ENCODE data around the gene ZSCAN9.
A peak's percentile ranks its signal among the peaks of the same experiment; 100 is the strongest.

ZSCAN9 gene

GRCh38 chr6:28217890-28218289 lies 7.2 kb upstream of the ZSCAN9 start:
- no peak overlapping the region for H3K4ac ChIP-seq (ENCODE audit: low read length)
- H3K79me1 ChIP-seq (ENCODE audit: low read depth, low read length): no peaks in the 10 kb centered on the region
- H3K9ac ChIP-seq (ENCODE audit: low read depth, low read length, poor library complexity): peak overlapping the region; percentile 2
- peak overlapping the region; percentile 73 for H2AK5ac ChIP-seq (ENCODE audit: low read depth, low read length)
- peak overlapping the region; percentile 61 for H3K4me2 ChIP-seq (ENCODE audit: insufficient read depth, low read length, poor library complexity, severe bottlenecking)
- no peak overlapping the region for H3K18ac ChIP-seq (ENCODE audit: low read length)
- no peak overlapping the region for H4K91ac ChIP-seq (ENCODE audit: low read depth, low read length, poor library complexity)
- no peak overlapping the region for H2BK12ac ChIP-seq (ENCODE audit: low read length)
- peak overlapping the region; percentile 71 for H2BK5ac ChIP-seq (ENCODE audit: low read length)
- no peak for DNase-seq (ENCODE audit: low spot score)
- H3K23ac ChIP-seq (ENCODE audit: low read depth, low read length, poor library complexity): no peak overlapping the region
- H4K8ac ChIP-seq (ENCODE audit: low read depth, low read length): no peak overlapping the region
- H3K36me3 ChIP-seq (replicated peaks in 1 of 2; ENCODE audit: control insufficient read depth in 2 of 2, insufficient read depth in 2 of 2, low read length in 2 of 2): no peaks in the 10 kb centered on the region
- no peak overlapping the region for H2BK120ac ChIP-seq (ENCODE audit: low read depth, low read length)
- H3K4me1 ChIP-seq (ENCODE audit: control insufficient read depth in 2 of 2, insufficient read depth in 1 of 2, low read depth in 1 of 2, low read length in 2 of 2): peaks cover 2 to 3% of the 10 kb centered on the region in 2 donors
- no CpG with 5 or more reads among the region's 12 CpGs for whole genome bisulfite sequencing, 2 donors (ENCODE audit: extremely low coverage in 2 of 2, insufficient read length in 2 of 2, insufficient replicate concordance in 1 of 2)
- H3K14ac ChIP-seq (ENCODE audit: low read length): no peak overlapping the region
- H3K4me3 ChIP-seq (ENCODE audit: low read length in 2 of 2): no peak overlapping the region
- peak overlapping the region; percentile 93 for H2AFZ ChIP-seq (ENCODE audit: low read length)
- H3K27me3 ChIP-seq (ENCODE audit: control insufficient read depth in 3 of 3, insufficient read depth in 3 of 3, low read depth in 1 of 3, low read length in 3 of 3): peaks cover 0 to 83% (median 9%) of the 10 kb centered on the region in 3 experiments
- H2BK15ac ChIP-seq (ENCODE audit: low read length): no peak overlapping the region
- H3K9me3 ChIP-seq (replicated peaks in 1 of 2; ENCODE audit: control insufficient read depth in 2 of 2, insufficient read depth in 1 of 2, low read depth in 1 of 2, low read length in 2 of 2): peaks cover 0 to 3% of the 10 kb centered on the region in 2 donors
- no peak overlapping the region for H3K27ac ChIP-seq (replicated peaks; ENCODE audit: low read length)

GRCh38 chr6:28218312-28219248 lies 6.5 kb upstream of the ZSCAN9 start:
- peak overlapping the region; percentile 80 for H3K9ac ChIP-seq (ENCODE audit: low read depth, low read length, poor library complexity)
- no peaks in the 10 kb centered on the region for H3K79me1 ChIP-seq (ENCODE audit: low read depth, low read length)
- peak overlapping the region; percentile 16 for H2BK120ac ChIP-seq (ENCODE audit: low read depth, low read length)
- peak; percentile 18 for DNase-seq (ENCODE audit: low spot score)
- H3K23ac ChIP-seq (ENCODE audit: low read depth, low read length, poor library complexity): peak overlapping the region; percentile 77
- H3K4me2 ChIP-seq (ENCODE audit: insufficient read depth, low read length, poor library complexity, severe bottlenecking): peak overlapping the region; percentile 61
- no peak overlapping the region for H4K91ac ChIP-seq (ENCODE audit: low read depth, low read length, poor library complexity)
- H3K18ac ChIP-seq (ENCODE audit: low read length): peak overlapping the region; percentile 86
- H3K27me3 ChIP-seq (ENCODE audit: control insufficient read depth in 3 of 3, insufficient read depth in 3 of 3, low read depth in 1 of 3, low read length in 3 of 3): peaks cover 0 to 77% (median 11%) of the 10 kb centered on the region in 3 experiments
- peak overlapping the region; percentile 57 for H4K8ac ChIP-seq (ENCODE audit: low read depth, low read length)
- H2AK5ac ChIP-seq (ENCODE audit: low read depth, low read length): peak overlapping the region; percentile 73
- H3K36me3 ChIP-seq (replicated peaks in 1 of 2; ENCODE audit: control insufficient read depth in 2 of 2, insufficient read depth in 2 of 2, low read length in 2 of 2): no peaks in the 10 kb centered on the region
- H2BK5ac ChIP-seq (ENCODE audit: low read length): peak overlapping the region; percentile 71
- peak overlapping the region; percentile 9 for H2BK15ac ChIP-seq (ENCODE audit: low read length)
- H2BK12ac ChIP-seq (ENCODE audit: low read length): no peak overlapping the region
- peaks cover 0 to 3% of the 10 kb centered on the region in 2 donors for H3K4me1 ChIP-seq (ENCODE audit: control insufficient read depth in 2 of 2, insufficient read depth in 1 of 2, low read depth in 1 of 2, low read length in 2 of 2)
- no peak overlapping the region for H3K4ac ChIP-seq (ENCODE audit: low read length)
- WGBS, 2 donors (ENCODE audit: extremely low coverage in 2 of 2, insufficient read length in 2 of 2, insufficient replicate concordance in 1 of 2): no CpG with 5 or more reads among the region's 56 CpGs
- H3K9me3 ChIP-seq (replicated peaks in 1 of 2; ENCODE audit: control insufficient read depth in 2 of 2, insufficient read depth in 1 of 2, low read depth in 1 of 2, low read length in 2 of 2): peaks cover 0 to 3% of the 10 kb centered on the region in 2 donors
- H3K4me3 ChIP-seq (ENCODE audit: low read length in 2 of 2): peak overlapping the region; percentile 25 to 77
- no peak overlapping the region for H3K14ac ChIP-seq (ENCODE audit: low read length)
- no peak overlapping the region for H3K27ac ChIP-seq (replicated peaks; ENCODE audit: low read length)
- peak overlapping the region; percentile 93 for H2AFZ ChIP-seq (ENCODE audit: low read length)

- WGBS, 2 donors (ENCODE audit: extremely low coverage in 2 of 2, insufficient read length in 2 of 2, insufficient replicate concordance in 1 of 2): no CpG with 5 or more reads among the region's 6 CpGs
Measured at GRCh38 chr6:28220257-28221133, 4.6 kb upstream of the ZSCAN9 start.

More at GRCh38 chr6:28220257-28221133, 4.6 kb upstream of the ZSCAN9 start:
- Histone ChIP-seq H3K23ac (ENCODE audit: low read depth, low read length, poor library complexity) (no peak overlapping the region), H3K4me3 (ENCODE audit: low read length in 2 of 2) (no peak overlapping the region), H2BK15ac (ENCODE audit: low read length) (no peak overlapping the region), H3K4ac (ENCODE audit: low read length) (no peak overlapping the region), H3K79me1 (ENCODE audit: low read depth, low read length) (no peaks in the 10 kb centered on the region), H3K27me3 (ENCODE audit: control insufficient read depth in 3 of 3, insufficient read depth in 3 of 3, low read depth in 1 of 3, low read length in 3 of 3) (peaks cover 0 to 58% (median 11%) of the 10 kb centered on the region in 3 experiments), H3K9me3 (replicated peaks in 1 of 2; ENCODE audit: control insufficient read depth in 2 of 2, insufficient read depth in 1 of 2, low read depth in 1 of 2, low read length in 2 of 2) (peaks cover 0 to 3% of the 10 kb centered on the region in 2 donors), H4K8ac (ENCODE audit: low read depth, low read length) (no peak overlapping the region), H3K18ac (ENCODE audit: low read length) (no peak overlapping the region), H2BK5ac (ENCODE audit: low read length) (no peak overlapping the region), H4K91ac (ENCODE audit: low read depth, low read length, poor library complexity) (no peak overlapping the region), H2AK5ac (ENCODE audit: low read depth, low read length) (no peak overlapping the region), H2BK12ac (ENCODE audit: low read length) (no peak overlapping the region), H3K9ac (ENCODE audit: low read depth, low read length, poor library complexity) (no peak overlapping the region), H2BK120ac (ENCODE audit: low read depth, low read length) (no peak overlapping the region), H3K4me2 (ENCODE audit: insufficient read depth, low read length, poor library complexity, severe bottlenecking) (no peak overlapping the region), H3K27ac (replicated peaks; ENCODE audit: low read length) (no peak overlapping the region), H3K36me3 (replicated peaks in 1 of 2; ENCODE audit: control insufficient read depth in 2 of 2, insufficient read depth in 2 of 2, low read length in 2 of 2) (no peaks in the 10 kb centered on the region), H3K14ac (ENCODE audit: low read length) (no peak overlapping the region), H3K4me1 (ENCODE audit: control insufficient read depth in 2 of 2, insufficient read depth in 1 of 2, low read depth in 1 of 2, low read length in 2 of 2) (peaks cover 0 to 3% of the 10 kb centered on the region in 2 donors), H2AFZ (ENCODE audit: low read length) (peak overlapping the region; percentile 24)
- DNase-seq (ENCODE audit: low spot score): no peak

All from neuronal stem cell (in vitro differentiated cells).